ENCODE measurements around the gene RARG.

DNA sequence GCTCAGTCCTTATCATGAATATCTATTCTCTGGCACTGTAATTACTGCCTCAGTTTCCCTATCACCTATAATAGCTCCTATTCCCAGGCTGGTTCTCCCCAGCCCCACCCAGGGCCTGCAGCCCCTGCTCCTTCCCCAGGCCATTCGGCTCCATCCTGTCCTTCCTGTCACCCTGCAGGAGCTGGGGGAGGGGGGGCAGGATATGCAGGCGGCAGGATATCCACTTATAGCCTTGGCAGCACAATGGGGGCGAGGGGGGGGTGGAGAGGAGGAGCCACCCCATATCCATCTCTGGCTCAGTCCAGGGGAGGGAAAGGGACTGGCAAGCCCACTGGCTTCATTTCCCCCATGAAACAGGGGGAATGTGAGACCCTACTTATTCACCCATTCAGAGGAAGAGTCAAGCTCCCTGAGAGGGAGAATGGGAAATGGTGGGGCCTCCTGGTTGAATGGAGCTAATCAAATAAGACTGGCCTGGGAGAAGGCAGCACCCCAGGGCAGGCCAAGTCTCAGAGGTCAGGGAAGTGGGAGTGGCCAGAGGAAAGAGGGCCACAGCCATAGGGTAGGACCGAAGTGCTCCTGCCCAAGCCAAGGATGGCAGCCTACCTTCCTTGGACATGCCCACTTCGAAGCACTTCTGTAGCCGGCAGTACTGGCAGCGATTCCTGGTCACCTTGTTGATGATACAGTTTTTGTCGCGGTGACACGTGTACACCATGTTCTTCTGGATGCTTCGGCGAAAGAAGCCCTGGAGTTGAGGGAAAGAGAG is 17.1 kb downstream of the RARG start:
- TF ChIP-seq, protein P1, sequence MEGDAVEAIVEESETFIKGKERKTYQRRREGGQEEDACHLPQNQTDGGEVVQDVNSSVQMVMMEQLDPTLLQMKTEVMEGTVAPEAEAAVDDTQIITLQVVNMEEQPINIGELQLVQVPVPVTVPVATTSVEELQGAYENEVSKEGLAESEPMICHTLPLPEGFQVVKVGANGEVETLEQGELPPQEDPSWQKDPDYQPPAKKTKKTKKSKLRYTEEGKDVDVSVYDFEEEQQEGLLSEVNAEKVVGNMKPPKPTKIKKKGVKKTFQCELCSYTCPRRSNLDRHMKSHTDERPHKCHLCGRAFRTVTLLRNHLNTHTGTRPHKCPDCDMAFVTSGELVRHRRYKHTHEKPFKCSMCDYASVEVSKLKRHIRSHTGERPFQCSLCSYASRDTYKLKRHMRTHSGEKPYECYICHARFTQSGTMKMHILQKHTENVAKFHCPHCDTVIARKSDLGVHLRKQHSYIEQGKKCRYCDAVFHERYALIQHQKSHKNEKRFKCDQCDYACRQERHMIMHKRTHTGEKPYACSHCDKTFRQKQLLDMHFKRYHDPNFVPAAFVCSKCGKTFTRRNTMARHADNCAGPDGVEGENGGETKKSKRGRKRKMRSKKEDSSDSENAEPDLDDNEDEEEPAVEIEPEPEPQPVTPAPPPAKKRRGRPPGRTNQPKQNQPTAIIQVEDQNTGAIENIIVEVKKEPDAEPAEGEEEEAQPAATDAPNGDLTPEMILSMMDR (IDR thresholded peaks at IDR 0.05), result no peak
- no peak for TF ChIP-seq POLR2A (IDR thresholded peaks at IDR 0.05)
